ENCODE measurements around the gene SCNN1A.

Gene SCNN1A

DNA sequence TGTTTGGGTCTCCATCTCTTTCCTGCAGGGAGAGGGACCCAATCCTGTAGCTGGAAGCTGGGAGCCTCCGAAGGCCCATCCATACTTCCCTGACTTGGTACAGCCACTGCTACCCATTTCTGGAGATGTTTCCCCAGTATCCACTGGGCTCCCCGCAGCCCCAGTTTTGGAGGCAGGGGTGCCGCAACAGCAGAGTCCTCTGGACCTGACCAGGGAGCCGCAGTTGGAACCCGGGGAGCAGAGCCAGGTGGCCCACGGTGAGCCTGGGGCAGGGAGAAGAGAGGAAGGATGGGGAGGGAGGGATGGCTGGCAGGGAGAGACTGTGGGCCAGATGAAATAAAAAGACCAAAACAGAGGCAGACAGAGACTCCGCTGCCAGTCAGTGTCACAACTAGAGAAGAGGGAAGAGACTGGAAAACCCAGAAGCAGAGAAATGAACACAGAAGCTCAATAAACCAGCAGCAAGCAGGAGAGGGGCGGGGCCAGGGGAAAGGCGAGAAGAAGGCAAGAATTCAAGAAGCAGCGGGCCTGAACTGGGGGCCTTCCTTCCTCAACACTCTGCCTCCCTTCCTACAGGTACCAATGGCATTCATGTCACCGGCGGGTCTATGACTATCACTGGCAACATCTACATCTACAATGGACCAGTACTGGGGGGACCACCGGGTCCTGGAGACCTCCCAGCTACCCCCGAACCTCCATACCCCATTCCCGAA, 14.9 kb upstream of the SCNN1A start:
- Histone ChIP-seq H3K9ac (ENCODE audit: low read length) (no peak overlapping the region), H3K9me2 (replicated peaks; ENCODE audit: insufficient read depth, low read length) (no peaks in the 10 kb centered on the region), H3K79me2 (ENCODE audit: insufficient read depth, low read length) (no peaks in the 10 kb centered on the region), H4K20me1 (ENCODE audit: low read depth, low read length) (no peaks in the 10 kb centered on the region), H3K9me3 (ENCODE audit: insufficient read depth, low read length) (no peaks in the 10 kb centered on the region), H3K27me3 (ENCODE audit: low read length) (no peaks in the 10 kb centered on the region), H3K4me3 (ENCODE audit: insufficient read depth, low read length, poor library complexity, severe bottlenecking) (no peak overlapping the region), H3F3A (ENCODE audit: insufficient read depth) (no peaks in the 10 kb centered on the region), H3K27ac (ENCODE audit: low read depth, low read length) (no peak overlapping the region), H2AFZ (ENCODE audit: low read depth, low read length, severe bottlenecking) (no peak overlapping the region), H3K36me3 (ENCODE audit: low read length) (no peaks in the 10 kb centered on the region), H3K4me2 (ENCODE audit: low read depth, low read length, poor library complexity, severe bottlenecking) (no peak overlapping the region)
- TF ChIP-seq EZH2phosphoT487 (conservative IDR thresholded peaks at IDR 0.05; ENCODE audit: low read length) = no peak
- TF ChIP-seq, protein P1, sequence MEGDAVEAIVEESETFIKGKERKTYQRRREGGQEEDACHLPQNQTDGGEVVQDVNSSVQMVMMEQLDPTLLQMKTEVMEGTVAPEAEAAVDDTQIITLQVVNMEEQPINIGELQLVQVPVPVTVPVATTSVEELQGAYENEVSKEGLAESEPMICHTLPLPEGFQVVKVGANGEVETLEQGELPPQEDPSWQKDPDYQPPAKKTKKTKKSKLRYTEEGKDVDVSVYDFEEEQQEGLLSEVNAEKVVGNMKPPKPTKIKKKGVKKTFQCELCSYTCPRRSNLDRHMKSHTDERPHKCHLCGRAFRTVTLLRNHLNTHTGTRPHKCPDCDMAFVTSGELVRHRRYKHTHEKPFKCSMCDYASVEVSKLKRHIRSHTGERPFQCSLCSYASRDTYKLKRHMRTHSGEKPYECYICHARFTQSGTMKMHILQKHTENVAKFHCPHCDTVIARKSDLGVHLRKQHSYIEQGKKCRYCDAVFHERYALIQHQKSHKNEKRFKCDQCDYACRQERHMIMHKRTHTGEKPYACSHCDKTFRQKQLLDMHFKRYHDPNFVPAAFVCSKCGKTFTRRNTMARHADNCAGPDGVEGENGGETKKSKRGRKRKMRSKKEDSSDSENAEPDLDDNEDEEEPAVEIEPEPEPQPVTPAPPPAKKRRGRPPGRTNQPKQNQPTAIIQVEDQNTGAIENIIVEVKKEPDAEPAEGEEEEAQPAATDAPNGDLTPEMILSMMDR (IDR thresholded peaks at IDR 0.05; ENCODE audit: insufficient read depth, low read length, poor library complexity, severe bottlenecking) = no peak

DNA sequence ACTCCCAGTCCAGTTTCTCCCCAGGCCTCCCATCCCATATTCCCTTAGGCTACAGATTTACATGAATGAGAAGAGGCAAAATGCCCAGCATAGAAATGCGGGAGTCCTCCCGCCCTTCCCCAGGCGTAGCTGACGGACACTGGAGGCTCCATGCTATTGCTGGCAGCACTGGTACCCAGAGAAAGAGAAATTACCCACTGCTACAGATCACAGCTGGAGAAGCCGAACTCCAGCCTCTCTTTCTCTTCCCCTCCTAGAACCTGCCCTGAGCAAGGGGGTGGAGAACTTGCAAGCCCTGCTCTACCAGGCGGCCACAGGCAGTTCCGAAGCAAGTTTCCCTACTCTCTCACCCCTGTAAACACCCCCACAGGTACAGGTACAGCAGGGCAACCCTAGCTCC, 12.2 kb upstream of the SCNN1A start:
- no peaks in the 10 kb centered on the region for H4K20me1 ChIP-seq (ENCODE audit: low read depth, low read length)
- no peaks in the 10 kb centered on the region for H3K79me2 ChIP-seq (ENCODE audit: insufficient read depth, low read length)
- no peak overlapping the region for H3K4me2 ChIP-seq (ENCODE audit: low read depth, low read length, poor library complexity, severe bottlenecking)
- no peaks in the 10 kb centered on the region for H3K36me3 ChIP-seq (ENCODE audit: low read length)
- no peaks in the 10 kb centered on the region for H3K9me2 ChIP-seq (replicated peaks; ENCODE audit: insufficient read depth, low read length)
- no peaks in the 10 kb centered on the region for H3K27me3 ChIP-seq (ENCODE audit: low read length)
- H3K27ac ChIP-seq (ENCODE audit: low read depth, low read length) = no peak overlapping the region
- no peak overlapping the region for H2AFZ ChIP-seq (ENCODE audit: low read depth, low read length, severe bottlenecking)
- H3K4me3 ChIP-seq (ENCODE audit: insufficient read depth, low read length, poor library complexity, severe bottlenecking) = no peak overlapping the region
- H3K9me3 ChIP-seq (ENCODE audit: insufficient read depth, low read length) = no peaks in the 10 kb centered on the region
- no peak overlapping the region for H3K9ac ChIP-seq (ENCODE audit: low read length)
- TF ChIP-seq, protein P1 (IDR thresholded peaks at IDR 0.05; ENCODE audit: insufficient read depth, low read length, poor library complexity, severe bottlenecking) = no peak
- TF ChIP-seq EZH2phosphoT487 (conservative IDR thresholded peaks at IDR 0.05; ENCODE audit: low read length) = no peak
- no peaks in the 10 kb centered on the region for H3F3A ChIP-seq (ENCODE audit: insufficient read depth)

DNA sequence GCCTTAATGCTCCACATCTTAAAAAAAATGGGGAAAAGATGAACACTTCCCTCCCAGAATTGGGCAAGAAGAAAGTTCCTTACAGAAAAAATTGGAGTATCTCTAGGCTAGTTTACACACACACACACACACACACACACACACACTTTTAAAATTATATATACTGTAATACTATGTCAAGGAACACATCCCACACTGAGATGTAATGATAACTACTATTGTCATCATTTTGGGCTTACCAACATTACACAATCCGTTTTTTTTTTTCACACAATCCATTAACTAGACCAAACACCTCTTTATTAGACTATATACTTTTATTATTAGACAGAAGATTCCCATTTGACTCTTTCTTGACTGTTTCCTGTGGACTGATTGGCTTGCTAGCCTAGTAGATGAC, 11.1 kb upstream of the SCNN1A start:
- H3K9me3 ChIP-seq (ENCODE audit: insufficient read depth, low read length) = no peaks in the 10 kb centered on the region
- H3K9me2 ChIP-seq (replicated peaks; ENCODE audit: insufficient read depth, low read length) = no peaks in the 10 kb centered on the region
- H3K4me3 ChIP-seq (ENCODE audit: insufficient read depth, low read length, poor library complexity, severe bottlenecking) = no peak overlapping the region
- H2AFZ ChIP-seq (ENCODE audit: low read depth, low read length, severe bottlenecking) = no peak overlapping the region
- H4K20me1 ChIP-seq (ENCODE audit: low read depth, low read length) = no peaks in the 10 kb centered on the region
- H3K27me3 ChIP-seq (ENCODE audit: low read length) = no peaks in the 10 kb centered on the region
- H3F3A ChIP-seq (ENCODE audit: insufficient read depth) = no peaks in the 10 kb centered on the region
- H3K79me2 ChIP-seq (ENCODE audit: insufficient read depth, low read length) = no peaks in the 10 kb centered on the region
- H3K4me2 ChIP-seq (ENCODE audit: low read depth, low read length, poor library complexity, severe bottlenecking) = no peak overlapping the region
- no peak overlapping the region for H3K27ac ChIP-seq (ENCODE audit: low read depth, low read length)
- TF ChIP-seq EZH2phosphoT487 (conservative IDR thresholded peaks at IDR 0.05; ENCODE audit: low read length) = no peak
- TF ChIP-seq, protein P1 (IDR thresholded peaks at IDR 0.05; ENCODE audit: insufficient read depth, low read length, poor library complexity, severe bottlenecking) = no peak
- H3K36me3 ChIP-seq (ENCODE audit: low read length) = no peaks in the 10 kb centered on the region
- no peak overlapping the region for H3K9ac ChIP-seq (ENCODE audit: low read length)
